ENCODE measurements around the gene SMAD7. TPM values are rescaled to one million over a fixed set of nuclear protein-coding genes. Genes with fewer than 3 reads are reported as not detected.

SMAD7 gene
- total RNA-seq, 2 donors from 2014 or later, result 34.7 to 36.8 TPM

- intact Hi-C loops (cut with DNase I), result loop anchor here (10.0 kb wide), 3 partner anchors 155 to 265 kb away; no protein-coding TSS in a partner anchor
- no peak for DNase-seq (ENCODE audit: low spot score)
These were observed 11.3 kb downstream of the SMAD7 start for GRCh38 chr18:48939205-48940097.

- no peak for DNase-seq (ENCODE audit: low spot score)
- intact Hi-C loops (cut with DNase I), result no loop called here
These were observed 11.9 kb downstream of the SMAD7 start for GRCh38 chr18:48938827-48939204.

- DNase-seq (ENCODE audit: low spot score), result no peak
- intact Hi-C loops (cut with DNase I), result no loop called here
These were observed 12.7 kb downstream of the SMAD7 start for GRCh38 chr18:48937869-48938750.

- DNase-seq (ENCODE audit: low spot score), result no peak
- intact Hi-C loops (cut with DNase I), result no loop called here
These were observed 15.4 kb downstream of the SMAD7 start for GRCh38 chr18:48935433-48935774.

GRCh38 chr18:48934723-48935432, 15.9 kb downstream of the SMAD7 start:
- DNase-seq (ENCODE audit: low spot score), result no peak
- intact Hi-C loops (cut with DNase I), result no loop called here

GRCh38 chr18:48934415-48934722, 16.4 kb downstream of the SMAD7 start:
- intact Hi-C loops (cut with DNase I), result no loop called here
- DNase-seq (ENCODE audit: low spot score), result no peak

- intact Hi-C loops (cut with DNase I), result no loop called here
- DNase-seq (ENCODE audit: low spot score), result no peak
These were observed 17.0 kb downstream of the SMAD7 start for GRCh38 chr18:48933578-48934414.

GRCh38 chr18:48932822-48933510, 17.8 kb downstream of the SMAD7 start:
- intact Hi-C loops (cut with DNase I), result no loop called here
- no peak for DNase-seq (ENCODE audit: low spot score)

GRCh38 chr18:48932462-48932818, 18.3 kb downstream of the SMAD7 start:
- intact Hi-C loops (cut with DNase I), result no loop called here
- no peak for DNase-seq (ENCODE audit: low spot score)

- intact Hi-C loops (cut with DNase I), result no loop called here
- no peak for DNase-seq (ENCODE audit: low spot score)
These were observed 18.9 kb downstream of the SMAD7 start for GRCh38 chr18:48931680-48932461.

GRCh38 chr18:48930926-48931325, 19.8 kb downstream of the SMAD7 start:
- DNase-seq (ENCODE audit: low spot score), result no peak
- intact Hi-C loops (cut with DNase I), result no loop called here

- intact Hi-C loops (cut with DNase I), result loop anchor here in 1 of 2 donors (5.0 kb wide), 1 partner anchor 103 kb away; no protein-coding TSS in a partner anchor
These were observed 20.6 kb downstream of the SMAD7 start for GRCh38 chr18:48929941-48930713.

GRCh38 chr18:48929212-48929612, 21.6 kb downstream of the SMAD7 start:
- intact Hi-C loops (cut with DNase I), result loop anchor here in 1 of 2 donors (5.0 kb wide), 1 partner anchor 102 kb away; no protein-coding TSS in a partner anchor
- no peak for DNase-seq (ENCODE audit: low spot score)

More at GRCh38 chr18:48929941-48930713, 20.6 kb downstream of the SMAD7 start:
- DNase-seq (ENCODE audit: low spot score), result peak; percentile 80

GRCh38 chr18:48928787-48929186, 22.0 kb downstream of the SMAD7 start:
- DNase-seq (ENCODE audit: low spot score), result no peak
- intact Hi-C loops (cut with DNase I), result loop anchor here in 1 of 2 donors (5.0 kb wide), 1 partner anchor 101 kb away; no protein-coding TSS in a partner anchor

- no peak for DNase-seq (ENCODE audit: low spot score)
- intact Hi-C loops (cut with DNase I), result loop anchor here in 1 of 2 donors (5.0 kb wide), 1 partner anchor 100 kb away; no protein-coding TSS in a partner anchor
These were observed 23.3 kb downstream of the SMAD7 start for GRCh38 chr18:48927286-48928080.

GRCh38 chr18:48926420-48926857, 24.3 kb downstream of the SMAD7 start:
- DNase-seq (ENCODE audit: low spot score), result no peak
- intact Hi-C loops (cut with DNase I), result loop anchor here in 1 of 2 donors (5.0 kb wide), 1 partner anchor 99 kb away; no protein-coding TSS in a partner anchor
